HepG2 (cell line): Measurements from ENCODE around the gene SLC7A8. TPM values are rescaled to one million over a fixed set of nuclear protein-coding genes. Genes with fewer than 3 reads are reported as not detected.
A peak's percentile ranks its signal among the peaks of the same experiment; 100 is the strongest.

ENCODE experiments used
- CREB3 ChIP-seq: sonication (generic); formaldehyde crosslinking; IDR thresholded peaks from 2 replicates; pipeline ENCODE4 v1.5.0; 2020; ENCODE audit warnings: missing genetic modification reagents
- DR1 ChIP-seq: sonication (generic); formaldehyde crosslinking; IDR thresholded peaks from 2 replicates; pipeline ENCODE4 v1.8.0; 2021; ENCODE audit warnings: mild to moderate bottlenecking, missing genetic modification reagents, inconsistent platforms
- HMGXB3 ChIP-seq: sonication (generic); formaldehyde crosslinking; IDR thresholded peaks from 2 replicates; pipeline ENCODE4 v1.4.0; 2020; ENCODE audit warnings: missing genetic modification reagents, borderline replicate concordance
- HNRNPK ChIP-seq: fragments of 200-400 bp; formaldehyde crosslinking; IDR thresholded peaks from 2 replicates; pipeline ENCODE4 v1.6.1; 2018; ENCODE audit warnings: low read length, low read depth, moderate library complexity, mild to moderate bottlenecking; ENCODE audit not compliant: poor library complexity, severe bottlenecking
- KDM4B ChIP-seq: sonication (generic); formaldehyde crosslinking; IDR thresholded peaks from 2 replicates; pipeline ENCODE4 v1.4.0; 2020; ENCODE audit warnings: missing genetic modification reagents
- RXRB ChIP-seq: IDR thresholded peaks from 2 replicates; pipeline ENCODE4 v1.6.1; 2016; ENCODE audit warnings: borderline replicate concordance, missing genetic modification reagents, missing compliant biosample characterization
- SALL1 ChIP-seq: sonication (generic); formaldehyde crosslinking; IDR thresholded peaks from 2 replicates; pipeline ENCODE4 v1.8.0; 2022; ENCODE audit warnings: mild to moderate bottlenecking, missing genetic modification reagents
- ZBTB34 ChIP-seq: sonication (generic); formaldehyde crosslinking; IDR thresholded peaks from 2 replicates; pipeline ENCODE4 v1.8.0; 2022; ENCODE audit warnings: mild to moderate bottlenecking, missing genetic modification reagents
- ZBTB7B ChIP-seq: sonication (generic); formaldehyde crosslinking; IDR thresholded peaks from 2 replicates; pipeline ENCODE4 v1.4.0; 2020; ENCODE audit warnings: missing genetic modification reagents
- ZNF234 ChIP-seq: sonication (generic); formaldehyde crosslinking; conservative IDR thresholded peaks from 2 replicates; pipeline ENCODE4 v1.5.1; 2020; ENCODE audit warnings: mild to moderate bottlenecking, missing genetic modification reagents
- ZNF367 ChIP-seq: sonication (generic); formaldehyde crosslinking; IDR thresholded peaks from 2 replicates; pipeline ENCODE4 v1.4.0; 2020; ENCODE audit warnings: missing genetic modification reagents, borderline replicate concordance
- ZNF629 ChIP-seq: sonication (generic); formaldehyde crosslinking; conservative IDR thresholded peaks from 2 replicates; pipeline ENCODE4 v1.5.0; 2020; ENCODE audit warnings: missing genetic modification reagents
- ZNF7 ChIP-seq: IDR thresholded peaks from 2 replicates; pipeline ENCODE4 v1.6.1; 2016; ENCODE audit warnings: missing biosample characterization, missing genetic modification reagents
- ZSCAN9 ChIP-seq: IDR thresholded peaks from 2 replicates; pipeline ENCODE4 v1.6.1; 2016; ENCODE audit warnings: borderline replicate concordance
- polyA plus RNA-seq, 8 experiments: library from polyadenylated mRNA; depleted of rRNA in 3 of 8; stranded (reverse) in 7 of 8; unstranded in 1 of 8; fragments of >200 nt; fragmentation: Illumina TruSeq in 4 of 8; extraction: Trizol in 4 of 8; gene quantifications; 2 replicates each; pipeline versions ENCODE4 v1.2.1 to v1.2.3, GENCODE V29; 2011 to 2016; ENCODE audit warnings: low read depth in 4 of 8, missing spikeins in 1 of 8, mixed read lengths in 1 of 8; ENCODE audit not compliant: insufficient read depth in 1 of 8
- total RNA-seq, 5 experiments: library from RNA; depleted of rRNA; stranded (reverse); fragments of >200 nt; fragmentation: Illumina TruSeq; extraction: Trizol; gene quantifications; 2 replicates each; pipeline ENCODE4 v1.2.3, GENCODE V29; 2016; ENCODE audit warnings: low read depth in 1 of 5
- TF ChIP-seq, protein P1 (sequence below): sonication (generic); IDR thresholded peaks from 2 replicates; pipeline ENCODE4 v1.6.1; 2016; ENCODE audit warnings: low read depth, borderline replicate concordance
- TF ChIP-seq, protein P2 (sequence below): sonication (generic); formaldehyde crosslinking; IDR thresholded peaks from 2 replicates; pipeline ENCODE4 v1.5.1; 2020; ENCODE audit warnings: mild to moderate bottlenecking, missing genetic modification reagents, borderline replicate concordance

Gene SLC7A8
- total and polyA plus RNA-seq, 2 of the 13 experiments (the other 11 are each of a cell fraction or from before 2014, with no cell fraction given), result 0.25 TPM; not detected in 1

GRCh38 chr14:23137192-23137812, 46.2 kb downstream of the SLC7A8 start (continued):
- TF ChIP-seq, protein P1, sequence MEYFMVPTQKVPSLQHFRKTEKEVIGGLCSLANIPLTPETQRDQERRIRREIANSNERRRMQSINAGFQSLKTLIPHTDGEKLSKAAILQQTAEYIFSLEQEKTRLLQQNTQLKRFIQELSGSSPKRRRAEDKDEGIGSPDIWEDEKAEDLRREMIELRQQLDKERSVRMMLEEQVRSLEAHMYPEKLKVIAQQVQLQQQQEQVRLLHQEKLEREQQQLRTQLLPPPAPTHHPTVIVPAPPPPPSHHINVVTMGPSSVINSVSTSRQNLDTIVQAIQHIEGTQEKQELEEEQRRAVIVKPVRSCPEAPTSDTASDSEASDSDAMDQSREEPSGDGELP, result no peak
- no peak for TF ChIP-seq ZNF7 (CRISPR knock-in tag)
- TF ChIP-seq, protein P2, sequence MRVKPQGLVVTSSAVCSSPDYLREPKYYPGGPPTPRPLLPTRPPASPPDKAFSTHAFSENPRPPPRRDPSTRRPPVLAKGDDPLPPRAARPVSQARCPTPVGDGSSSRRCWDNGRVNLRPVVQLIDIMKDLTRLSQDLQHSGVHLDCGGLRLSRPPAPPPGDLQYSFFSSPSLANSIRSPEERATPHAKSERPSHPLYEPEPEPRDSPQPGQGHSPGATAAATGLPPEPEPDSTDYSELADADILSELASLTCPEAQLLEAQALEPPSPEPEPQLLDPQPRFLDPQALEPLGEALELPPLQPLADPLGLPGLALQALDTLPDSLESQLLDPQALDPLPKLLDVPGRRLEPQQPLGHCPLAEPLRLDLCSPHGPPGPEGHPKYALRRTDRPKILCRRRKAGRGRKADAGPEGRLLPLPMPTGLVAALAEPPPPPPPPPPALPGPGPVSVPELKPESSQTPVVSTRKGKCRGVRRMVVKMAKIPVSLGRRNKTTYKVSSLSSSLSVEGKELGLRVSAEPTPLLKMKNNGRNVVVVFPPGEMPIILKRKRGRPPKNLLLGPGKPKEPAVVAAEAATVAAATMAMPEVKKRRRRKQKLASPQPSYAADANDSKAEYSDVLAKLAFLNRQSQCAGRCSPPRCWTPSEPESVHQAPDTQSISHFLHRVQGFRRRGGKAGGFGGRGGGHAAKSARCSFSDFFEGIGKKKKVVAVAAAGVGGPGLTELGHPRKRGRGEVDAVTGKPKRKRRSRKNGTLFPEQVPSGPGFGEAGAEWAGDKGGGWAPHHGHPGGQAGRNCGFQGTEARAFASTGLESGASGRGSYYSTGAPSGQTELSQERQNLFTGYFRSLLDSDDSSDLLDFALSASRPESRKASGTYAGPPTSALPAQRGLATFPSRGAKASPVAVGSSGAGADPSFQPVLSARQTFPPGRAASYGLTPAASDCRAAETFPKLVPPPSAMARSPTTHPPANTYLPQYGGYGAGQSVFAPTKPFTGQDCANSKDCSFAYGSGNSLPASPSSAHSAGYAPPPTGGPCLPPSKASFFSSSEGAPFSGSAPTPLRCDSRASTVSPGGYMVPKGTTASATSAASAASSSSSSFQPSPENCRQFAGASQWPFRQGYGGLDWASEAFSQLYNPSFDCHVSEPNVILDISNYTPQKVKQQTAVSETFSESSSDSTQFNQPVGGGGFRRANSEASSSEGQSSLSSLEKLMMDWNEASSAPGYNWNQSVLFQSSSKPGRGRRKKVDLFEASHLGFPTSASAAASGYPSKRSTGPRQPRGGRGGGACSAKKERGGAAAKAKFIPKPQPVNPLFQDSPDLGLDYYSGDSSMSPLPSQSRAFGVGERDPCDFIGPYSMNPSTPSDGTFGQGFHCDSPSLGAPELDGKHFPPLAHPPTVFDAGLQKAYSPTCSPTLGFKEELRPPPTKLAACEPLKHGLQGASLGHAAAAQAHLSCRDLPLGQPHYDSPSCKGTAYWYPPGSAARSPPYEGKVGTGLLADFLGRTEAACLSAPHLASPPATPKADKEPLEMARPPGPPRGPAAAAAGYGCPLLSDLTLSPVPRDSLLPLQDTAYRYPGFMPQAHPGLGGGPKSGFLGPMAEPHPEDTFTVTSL (CRISPR knock-in tag), result no peak
- 0 out of 2 replicates have a peak, but pooled peaks have one; percentile 40 for TF ChIP-seq ZBTB7B (CRISPR knock-in tag)
- TF ChIP-seq KDM4B (CRISPR knock-in tag), result no peak
- no peak for TF ChIP-seq ZSCAN9 (CRISPR knock-in tag)
- TF ChIP-seq ZNF234 (CRISPR knock-in tag), result no peak
- TF ChIP-seq SALL1 (CRISPR knock-in tag), result peak; percentile 18; the same call in 1 of the 2 replicates
- no peak for TF ChIP-seq DR1 (CRISPR knock-in tag)
- no peak for TF ChIP-seq RXRB (CRISPR knock-in tag)
- TF ChIP-seq HMGXB3 (CRISPR knock-in tag), result no peak
- 0 out of 2 replicates have a peak, but pooled peaks have one; percentile 36 for TF ChIP-seq ZBTB34 (CRISPR knock-in tag)
- no peak for TF ChIP-seq HNRNPK
- TF ChIP-seq ZNF367 (CRISPR knock-in tag), result no peak
- TF ChIP-seq ZNF629, result no peak
- no peak for TF ChIP-seq CREB3 (CRISPR knock-in tag)
